Stimulated activated naive CD8-positive, alpha-beta T cell treated with anti-CD3 and anti-CD28 coated beads, Interleukin-15, Interleukin-2, amounts not matched to agents 100 ng/mL and 50 ng/mL, for 24 hours (primary cell): Measurements from ENCODE around the gene PRKACA.

Experiments used
- H3K27ac Mint-ChIP-seq: one replicate; pipeline ENCODE4 v1.8.0; 2021; ENCODE audit warnings: mild to moderate bottlenecking, mixed read lengths
- H3K27me3 Mint-ChIP-seq: one replicate; pipeline ENCODE4 v1.8.0; 2021; ENCODE audit warnings: mixed read lengths
- H3K36me3 Mint-ChIP-seq: one replicate; pipeline ENCODE4 v1.8.0; 2021; ENCODE audit warnings: low read depth, mixed read lengths
- H3K4me1 Mint-ChIP-seq: one replicate; pipeline ENCODE4 v1.8.0; 2021; ENCODE audit warnings: low read depth, mixed read lengths
- H3K4me3 Mint-ChIP-seq: one replicate; pipeline ENCODE4 v1.8.0; 2021; ENCODE audit warnings: mild to moderate bottlenecking, mixed read lengths
- H3K9me3 Mint-ChIP-seq: one replicate; pipeline ENCODE4 v1.8.0; 2021; ENCODE audit warnings: mixed read lengths

Gene PRKACA

DNA sequence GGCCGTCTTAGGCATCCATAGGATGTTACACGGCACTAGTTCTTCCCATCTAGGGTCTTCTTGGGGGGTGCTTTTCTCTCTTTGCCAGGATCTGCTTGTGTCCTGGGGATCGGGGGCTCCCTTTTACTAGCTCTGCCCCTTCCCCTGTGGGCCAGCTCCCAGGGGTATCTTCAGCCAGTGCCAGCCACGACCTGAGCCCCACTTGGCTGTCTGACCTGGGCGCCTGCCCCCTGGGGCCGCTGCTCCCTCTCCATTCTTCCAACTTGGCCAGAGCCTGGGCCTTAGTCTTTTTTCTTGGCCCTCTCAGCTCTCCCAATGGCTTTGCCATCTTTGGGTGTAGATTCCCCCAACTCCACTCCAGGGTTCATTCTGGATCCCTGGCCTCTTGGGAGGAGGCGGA lies 3.1 kb downstream of the PRKACA start:
- peaks cover 48% of the 10 kb centered on the region for H3K4me1 Mint-ChIP-seq
- no peak overlapping the region for H3K27ac Mint-ChIP-seq
- no peaks in the 10 kb centered on the region for H3K27me3 Mint-ChIP-seq
- H3K9me3 Mint-ChIP-seq, result no peaks in the 10 kb centered on the region
- H3K4me3 Mint-ChIP-seq, result no peak overlapping the region
- peaks cover 6% of the 10 kb centered on the region for H3K36me3 Mint-ChIP-seq

DNA sequence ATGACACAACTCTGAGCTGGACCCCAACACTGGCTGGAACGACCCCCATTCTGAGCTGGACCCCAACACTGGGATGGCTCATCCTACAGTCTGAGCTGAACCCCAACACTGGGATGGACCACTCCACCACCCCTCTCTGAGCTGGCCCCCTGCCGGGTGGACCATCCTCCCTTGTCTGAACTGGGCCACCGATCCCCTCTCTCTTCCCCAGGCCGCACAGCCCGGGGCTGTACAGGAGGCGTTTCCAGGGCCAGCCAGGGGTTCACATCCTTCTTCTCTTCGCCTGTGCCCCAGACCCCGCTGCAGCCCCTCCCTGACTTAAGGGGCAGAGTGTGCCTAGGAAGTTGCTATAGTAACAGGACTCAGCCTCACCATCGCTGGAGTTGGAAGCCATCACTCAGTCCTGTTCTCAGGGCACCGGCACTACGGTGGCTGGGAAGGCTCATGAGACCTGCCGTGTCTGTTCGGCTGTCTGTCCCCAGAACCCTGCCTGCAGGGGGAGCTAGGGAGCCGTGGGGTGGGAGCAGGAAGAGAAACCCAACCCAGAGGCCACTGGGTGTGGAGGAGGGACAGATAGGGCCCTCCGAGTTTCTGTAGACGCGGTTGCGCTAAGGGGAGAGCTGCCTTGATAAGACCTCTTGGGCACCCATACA lies 3.7 kb downstream of the PRKACA start:
- no peak overlapping the region for H3K4me3 Mint-ChIP-seq
- H3K36me3 Mint-ChIP-seq, result peaks cover 2% of the 10 kb centered on the region
- peaks cover 43% of the 10 kb centered on the region for H3K4me1 Mint-ChIP-seq
- H3K27ac Mint-ChIP-seq, result no peak overlapping the region
- H3K9me3 Mint-ChIP-seq, result no peaks in the 10 kb centered on the region
- no peaks in the 10 kb centered on the region for H3K27me3 Mint-ChIP-seq

DNA sequence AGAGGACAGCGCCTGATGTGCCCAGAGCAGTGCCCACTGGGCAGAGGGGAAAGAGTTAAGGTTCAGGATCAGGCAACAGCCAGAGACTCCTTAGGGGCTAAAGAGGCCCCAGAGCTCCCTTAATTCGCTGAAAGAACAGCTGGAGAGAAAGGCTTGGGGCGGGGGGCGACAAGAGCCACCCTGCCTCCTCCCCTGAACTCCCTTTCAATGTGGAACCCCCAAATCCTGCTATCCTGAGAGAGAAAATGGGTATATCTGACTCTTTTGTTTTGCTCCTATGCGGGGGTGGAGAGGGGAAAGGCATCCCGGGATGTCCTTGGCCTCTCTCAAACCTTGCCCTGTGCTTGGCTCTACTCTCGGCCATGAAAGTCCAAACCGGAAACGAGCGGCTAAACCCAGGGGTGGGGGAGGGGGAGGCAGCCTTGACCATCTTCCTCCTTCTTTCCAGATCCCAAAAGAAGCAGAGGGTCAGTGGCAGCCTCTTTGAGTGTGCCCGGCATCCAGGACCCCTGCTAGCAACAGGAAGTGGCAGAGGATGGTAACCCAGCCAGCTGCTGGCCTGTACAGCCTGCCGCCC lies 4.7 kb downstream of the PRKACA start:
- H3K9me3 Mint-ChIP-seq, result no peaks in the 10 kb centered on the region
- H3K27me3 Mint-ChIP-seq, result no peaks in the 10 kb centered on the region
- peaks cover 37% of the 10 kb centered on the region for H3K4me1 Mint-ChIP-seq
- no peak overlapping the region for H3K27ac Mint-ChIP-seq
- H3K4me3 Mint-ChIP-seq, result no peak overlapping the region
- H3K36me3 Mint-ChIP-seq, result no peaks in the 10 kb centered on the region

DNA sequence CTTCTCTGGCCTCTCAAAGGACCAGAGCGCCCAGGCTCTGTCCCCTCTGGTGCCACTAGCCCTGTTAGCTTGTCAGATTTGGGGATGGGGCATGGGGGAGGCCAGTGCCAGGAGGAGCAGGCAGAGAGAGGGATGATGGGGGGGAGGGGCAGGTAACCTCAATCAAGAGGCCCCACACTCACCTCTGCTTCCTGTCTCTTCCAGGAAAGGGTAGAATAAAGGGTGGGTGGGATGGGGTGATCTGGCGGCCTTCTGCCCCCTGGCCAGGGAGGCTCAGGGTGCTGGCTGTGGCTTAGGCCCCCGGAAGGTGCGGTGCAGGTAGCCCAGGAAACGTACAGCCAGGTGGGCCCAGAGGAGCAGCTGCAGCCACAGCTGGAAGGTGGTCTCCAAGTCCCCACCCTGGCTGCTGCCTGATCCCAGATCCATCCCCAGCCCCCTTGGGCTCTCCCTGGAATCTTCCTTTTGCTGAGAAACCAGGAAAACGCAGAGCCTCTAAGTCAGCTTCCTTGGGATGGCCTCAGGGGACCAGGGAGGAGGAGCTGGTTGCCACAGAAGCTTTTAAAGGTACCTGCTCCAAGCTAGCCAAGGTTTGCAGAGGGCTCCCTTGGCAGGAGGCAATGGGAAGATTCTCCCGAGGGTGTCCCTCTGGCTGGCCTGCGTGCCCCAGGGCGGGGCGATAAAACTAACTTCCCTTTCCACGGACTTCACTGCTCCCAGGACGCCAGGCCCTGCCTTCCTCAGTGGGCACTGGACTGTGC lies 5.3 kb downstream of the PRKACA start:
- Mint-ChIP-seq H3K36me3 (no peaks in the 10 kb centered on the region), H3K4me3 (no peak overlapping the region)

DNA sequence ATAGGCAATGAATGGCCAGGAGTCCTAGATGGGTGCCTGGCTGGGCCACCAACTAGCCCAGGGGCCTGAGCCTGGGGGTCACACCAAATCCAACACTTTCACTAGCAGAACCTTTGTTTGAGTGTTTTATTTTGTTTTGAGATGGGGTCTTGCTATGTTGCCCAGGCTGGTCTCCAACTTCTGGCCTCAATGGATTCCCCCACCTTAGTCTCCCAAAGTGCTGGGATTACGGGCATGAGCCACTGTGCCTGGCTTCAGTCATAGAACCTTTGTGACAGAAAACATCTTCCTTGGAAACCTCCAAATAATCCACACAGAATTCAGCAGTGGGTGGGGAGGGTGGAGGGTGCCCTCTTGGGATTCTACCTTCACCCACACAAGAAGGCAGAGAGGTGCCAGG lies 6.1 kb downstream of the PRKACA start:
- H3K27me3 Mint-ChIP-seq, result no peaks in the 10 kb centered on the region
- H3K4me3 Mint-ChIP-seq, result no peak overlapping the region
- H3K36me3 Mint-ChIP-seq, result no peaks in the 10 kb centered on the region
- H3K9me3 Mint-ChIP-seq, result no peaks in the 10 kb centered on the region
- H3K27ac Mint-ChIP-seq, result no peak overlapping the region
- H3K4me1 Mint-ChIP-seq, result peaks cover 32% of the 10 kb centered on the region

More for the DNA sequence above, 5.3 kb downstream of the PRKACA start:
- Mint-ChIP-seq H3K9me3 (no peaks in the 10 kb centered on the region), H3K27me3 (no peaks in the 10 kb centered on the region), H3K4me1 (peaks cover 37% of the 10 kb centered on the region), H3K27ac (no peak overlapping the region)

DNA sequence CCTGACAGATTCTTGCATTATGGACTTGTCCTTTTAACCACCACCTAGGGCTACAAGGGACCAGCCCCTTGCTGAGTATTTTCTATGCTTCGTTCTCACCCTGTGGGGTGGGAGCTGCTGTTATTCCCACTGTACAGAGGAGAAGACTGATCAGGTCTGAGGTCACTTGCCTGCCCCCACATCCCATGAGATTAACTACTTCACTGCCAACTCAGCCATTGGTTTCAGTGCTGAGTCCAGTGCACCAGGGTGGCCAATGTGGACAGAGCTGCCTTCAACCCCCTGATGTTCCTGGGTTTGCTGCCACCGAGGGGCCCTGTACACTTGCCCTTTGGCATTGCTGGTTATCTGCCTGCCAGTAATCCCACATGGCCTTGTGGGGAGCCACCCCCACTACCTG lies 6.9 kb downstream of the PRKACA start:
- no peaks in the 10 kb centered on the region for H3K9me3 Mint-ChIP-seq
- no peak overlapping the region for H3K27ac Mint-ChIP-seq
- peaks cover 24% of the 10 kb centered on the region for H3K4me1 Mint-ChIP-seq
- H3K4me3 Mint-ChIP-seq, result no peak overlapping the region
- H3K36me3 Mint-ChIP-seq, result no peaks in the 10 kb centered on the region
- H3K27me3 Mint-ChIP-seq, result no peaks in the 10 kb centered on the region

DNA sequence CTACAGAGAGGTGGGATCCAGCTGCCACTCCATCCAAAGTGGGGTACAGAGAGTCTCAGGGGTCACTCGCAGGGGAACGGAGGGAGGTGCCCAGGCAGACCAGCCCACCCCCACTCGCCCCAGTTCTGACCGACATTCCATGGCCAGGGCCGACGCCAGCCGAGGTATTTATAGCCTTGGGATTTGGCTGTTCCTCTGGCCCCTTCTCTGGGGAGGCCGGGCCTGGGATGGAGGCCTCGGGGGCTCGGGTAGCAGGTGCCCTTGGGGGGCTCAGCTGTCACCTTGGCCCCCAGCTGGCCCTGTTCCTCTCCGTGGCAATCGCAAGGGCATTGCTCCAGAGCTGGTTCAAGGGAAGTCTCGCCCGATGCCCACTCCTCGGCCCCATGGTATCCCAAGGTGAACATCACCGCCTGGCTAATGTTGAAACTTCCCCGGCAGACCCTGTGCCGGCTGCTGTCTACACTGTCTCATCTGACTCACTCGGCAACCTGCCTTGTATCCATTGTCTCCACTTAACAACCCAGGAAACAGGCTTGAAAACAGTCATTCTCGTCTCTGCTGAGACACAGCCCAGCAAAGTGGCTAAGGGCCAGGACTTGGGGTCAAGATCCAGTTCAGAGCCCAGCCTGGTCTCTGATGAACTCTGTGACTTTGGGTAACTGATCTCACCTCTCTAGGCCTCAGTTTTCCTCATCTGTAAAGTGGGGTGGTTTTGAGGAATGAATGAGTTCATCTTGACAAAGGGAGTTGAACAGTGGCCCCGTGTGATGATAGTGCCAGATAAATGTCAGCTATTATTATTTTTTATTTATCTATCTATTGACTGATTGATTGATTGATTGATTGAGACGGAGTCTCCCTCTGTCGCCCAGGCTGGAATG lies 9.7 kb downstream of the PRKACA start:
- no peaks in the 10 kb centered on the region for H3K27me3 Mint-ChIP-seq
- no peak overlapping the region for H3K27ac Mint-ChIP-seq
- no peak overlapping the region for H3K4me3 Mint-ChIP-seq
- H3K36me3 Mint-ChIP-seq, result peaks cover 4% of the 10 kb centered on the region
- H3K4me1 Mint-ChIP-seq, result peaks cover 6% of the 10 kb centered on the region
- no peaks in the 10 kb centered on the region for H3K9me3 Mint-ChIP-seq

DNA sequence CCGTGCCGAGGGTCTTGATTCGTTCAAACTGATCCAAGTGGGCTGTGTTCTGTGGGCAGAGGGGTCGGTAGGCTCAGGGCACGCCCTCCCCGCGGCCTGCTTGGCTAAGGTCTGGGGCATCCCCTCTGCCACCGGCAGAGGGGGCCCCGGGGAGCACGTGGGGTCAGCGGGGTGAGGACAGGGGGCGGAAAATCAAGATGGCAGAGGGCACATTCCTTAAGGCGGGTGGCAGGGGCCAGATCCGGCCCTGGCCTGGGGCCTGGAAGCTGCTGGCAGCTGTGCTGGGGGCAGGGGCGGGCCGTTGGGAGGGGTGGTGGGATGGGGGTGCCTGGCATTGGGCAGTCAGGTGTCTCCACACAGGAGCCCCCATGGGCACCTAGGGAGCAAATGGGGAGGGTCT lies 10.7 kb downstream of the PRKACA start:
- Mint-ChIP-seq H3K4me1 (peaks cover 3% of the 10 kb centered on the region), H3K9me3 (no peaks in the 10 kb centered on the region), H3K4me3 (no peak overlapping the region), H3K27ac (no peak overlapping the region), H3K36me3 (peaks cover 4% of the 10 kb centered on the region), H3K27me3 (no peaks in the 10 kb centered on the region)

DNA sequence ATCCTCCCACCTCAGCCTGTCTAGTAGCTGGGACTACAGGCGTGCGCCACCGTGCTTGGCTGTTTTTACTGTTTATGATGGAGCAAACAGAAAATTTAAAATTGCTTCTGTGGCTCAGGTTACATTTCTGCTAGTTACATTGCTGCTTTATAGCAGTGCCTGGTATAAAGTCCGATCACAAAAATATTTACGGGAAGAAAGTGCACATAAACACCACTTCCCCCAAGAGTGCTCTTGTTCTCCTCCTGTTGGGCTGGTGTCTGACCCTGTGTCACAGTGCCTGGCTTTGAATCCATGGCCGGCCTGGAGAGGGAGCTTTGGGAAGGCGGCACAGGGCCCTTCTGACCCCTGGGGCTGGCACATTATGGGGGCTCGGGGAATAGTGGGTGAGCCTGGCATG lies 11.9 kb downstream of the PRKACA start:
- Mint-ChIP-seq H3K27me3 (no peaks in the 10 kb centered on the region), H3K4me1 (no peaks in the 10 kb centered on the region), H3K9me3 (no peaks in the 10 kb centered on the region), H3K4me3 (no peak overlapping the region), H3K27ac (no peak overlapping the region), H3K36me3 (peaks cover 6% of the 10 kb centered on the region)

DNA sequence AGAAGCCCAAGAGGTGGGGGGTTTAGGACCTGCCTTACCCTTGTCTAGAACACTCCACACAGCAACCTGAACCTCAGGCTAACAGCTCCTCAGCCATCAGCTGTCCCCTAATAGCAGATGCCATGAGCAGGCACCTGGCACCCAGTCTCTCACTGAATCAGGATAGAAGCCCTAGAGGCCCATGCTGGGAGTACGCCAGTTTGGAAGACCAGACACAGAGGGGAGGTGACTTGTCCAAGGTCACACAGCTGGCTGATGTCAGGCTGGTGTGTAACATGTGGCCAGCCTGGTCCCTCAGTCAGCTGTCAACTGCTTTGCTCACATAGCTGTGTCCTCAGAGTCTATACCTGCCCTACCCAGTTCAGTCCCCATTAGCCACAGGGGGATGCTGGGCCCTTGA lies 14.3 kb downstream of the PRKACA start:
- Mint-ChIP-seq H3K36me3 (peaks cover 8% of the 10 kb centered on the region), H3K9me3 (no peaks in the 10 kb centered on the region), H3K4me1 (no peaks in the 10 kb centered on the region), H3K27me3 (no peaks in the 10 kb centered on the region), H3K4me3 (no peak overlapping the region), H3K27ac (no peak overlapping the region)

DNA sequence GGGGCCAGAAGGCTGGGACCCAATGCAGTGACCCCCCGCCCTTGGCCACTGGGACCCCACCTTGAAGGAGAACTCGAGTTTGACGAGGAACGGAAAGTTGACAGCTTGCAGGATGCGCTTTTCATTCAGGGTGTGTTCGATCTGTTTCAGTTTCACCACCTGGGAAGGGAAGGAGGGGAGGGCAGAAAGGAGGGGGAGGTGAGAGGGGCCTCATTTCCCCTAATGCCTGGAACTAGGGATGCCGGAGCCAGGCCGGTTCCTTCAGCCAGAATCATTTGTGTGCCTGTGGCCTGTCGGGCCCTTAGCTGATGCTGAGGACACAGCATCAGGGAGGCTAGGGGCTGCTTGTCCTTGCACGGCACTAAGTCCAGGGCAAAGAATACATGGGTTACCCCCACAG lies 14.8 kb downstream of the PRKACA start:
- Mint-ChIP-seq H3K27ac (no peak overlapping the region), H3K36me3 (peaks cover 8% of the 10 kb centered on the region), H3K27me3 (no peaks in the 10 kb centered on the region), H3K4me1 (no peaks in the 10 kb centered on the region), H3K9me3 (no peaks in the 10 kb centered on the region), H3K4me3 (no peak overlapping the region)

DNA sequence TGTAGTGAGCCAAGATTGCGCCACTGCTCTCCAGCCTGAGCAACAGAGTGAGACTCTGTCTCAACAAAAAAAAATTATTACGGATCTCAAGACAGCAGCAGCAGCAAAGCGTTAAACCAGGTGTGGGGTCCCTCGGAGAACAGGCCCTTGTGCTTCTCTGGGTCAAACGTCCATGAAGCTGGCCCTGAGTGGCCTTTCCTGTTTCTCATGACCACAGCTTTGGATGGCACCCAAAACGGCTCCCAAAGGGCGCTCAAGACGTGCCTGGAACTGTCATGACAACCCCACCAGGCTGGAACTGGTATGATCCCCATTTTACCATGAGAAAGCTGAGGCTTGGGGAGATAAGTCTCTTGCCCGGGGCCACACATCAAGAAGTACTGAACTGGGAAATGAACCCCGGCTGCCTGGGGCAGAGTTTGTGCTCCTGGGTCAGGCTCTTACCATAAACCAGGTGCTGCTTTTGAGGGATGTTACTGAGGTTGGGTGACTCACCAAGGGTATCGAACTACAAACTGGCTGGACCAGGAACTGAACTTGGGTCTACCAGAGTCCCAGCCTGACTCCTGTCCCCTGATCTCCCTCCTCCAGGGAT lies 15.4 kb downstream of the PRKACA start:
- peaks cover 8% of the 10 kb centered on the region for H3K36me3 Mint-ChIP-seq
- H3K27ac Mint-ChIP-seq, result no peak overlapping the region
- no peak overlapping the region for H3K4me3 Mint-ChIP-seq
- no peaks in the 10 kb centered on the region for H3K4me1 Mint-ChIP-seq
- no peaks in the 10 kb centered on the region for H3K9me3 Mint-ChIP-seq
- no peaks in the 10 kb centered on the region for H3K27me3 Mint-ChIP-seq

DNA sequence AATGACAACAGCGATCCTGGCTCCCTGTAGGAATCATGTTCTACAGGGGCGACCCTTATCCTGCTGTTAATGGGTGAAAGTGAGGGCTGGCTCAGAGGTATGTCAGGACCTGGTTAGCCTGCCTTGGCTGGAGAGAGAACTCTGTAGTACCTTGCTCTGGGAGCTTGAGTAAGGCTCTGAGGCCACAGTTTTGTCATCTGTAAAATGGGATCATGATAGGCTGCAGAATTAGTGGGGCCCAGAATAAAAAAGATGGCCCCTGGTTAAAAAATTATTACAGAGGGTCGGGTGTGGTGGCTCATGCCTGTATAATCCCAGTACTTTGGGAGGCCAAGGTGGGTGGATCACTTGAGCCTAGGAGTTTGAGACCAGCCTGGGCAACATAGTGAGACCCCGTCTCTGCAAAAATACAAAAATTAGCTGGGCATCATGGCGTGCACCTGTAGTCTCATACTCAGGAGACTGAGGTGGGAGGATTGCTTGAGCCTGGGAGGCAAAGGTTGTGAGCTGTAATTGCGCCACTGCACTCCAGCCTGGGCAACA lies 16.5 kb downstream of the PRKACA start:
- H3K36me3 Mint-ChIP-seq, result peaks cover 13% of the 10 kb centered on the region
- no peak overlapping the region for H3K4me3 Mint-ChIP-seq
- no peaks in the 10 kb centered on the region for H3K27me3 Mint-ChIP-seq
- H3K9me3 Mint-ChIP-seq, result no peaks in the 10 kb centered on the region
- no peak overlapping the region for H3K27ac Mint-ChIP-seq
- H3K4me1 Mint-ChIP-seq, result no peaks in the 10 kb centered on the region

DNA sequence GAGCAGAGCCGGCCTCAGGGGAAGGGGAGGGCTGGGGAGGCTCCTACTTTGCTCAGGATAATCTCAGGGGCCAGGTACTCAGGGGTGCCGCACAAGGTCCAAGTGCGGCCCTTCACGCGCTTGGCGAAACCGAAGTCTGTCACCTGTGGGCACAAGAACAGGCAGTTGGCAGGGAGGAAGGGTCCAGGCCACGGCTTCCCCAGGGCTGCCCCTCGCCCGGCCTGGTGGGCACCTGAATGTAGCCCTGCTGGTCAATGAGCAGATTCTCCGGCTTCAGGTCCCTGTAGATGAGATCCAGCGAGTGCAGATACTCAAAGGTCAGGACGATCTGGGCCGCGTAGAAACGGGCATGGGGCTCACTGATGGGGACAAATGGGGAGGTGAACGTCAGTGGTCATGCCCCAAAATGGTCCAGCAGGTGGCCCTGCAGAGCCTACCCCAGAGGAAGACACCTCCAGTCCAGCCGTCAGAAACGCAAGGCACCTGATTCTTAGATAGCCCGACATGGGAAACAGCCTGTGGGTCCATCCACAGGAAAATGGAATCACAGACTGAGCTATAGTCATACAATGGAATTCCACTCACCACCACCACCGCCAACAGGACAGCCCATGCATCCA lies 19.9 kb downstream of the PRKACA start:
- Mint-ChIP-seq H3K27me3 (no peaks in the 10 kb centered on the region), H3K36me3 (peaks cover 17% of the 10 kb centered on the region), H3K27ac (no peak overlapping the region), H3K9me3 (peaks cover 6% of the 10 kb centered on the region), H3K4me3 (no peak overlapping the region), H3K4me1 (no peaks in the 10 kb centered on the region)
